ENCODE results near the gene UMODL1.

The UMODL1 gene

GRCh38 chr21:42097860-42098454, 26.8 kb downstream of the UMODL1 start:
- no peak for DNase-seq (ENCODE audit: low read depth in 2 of 2)

DNA sequence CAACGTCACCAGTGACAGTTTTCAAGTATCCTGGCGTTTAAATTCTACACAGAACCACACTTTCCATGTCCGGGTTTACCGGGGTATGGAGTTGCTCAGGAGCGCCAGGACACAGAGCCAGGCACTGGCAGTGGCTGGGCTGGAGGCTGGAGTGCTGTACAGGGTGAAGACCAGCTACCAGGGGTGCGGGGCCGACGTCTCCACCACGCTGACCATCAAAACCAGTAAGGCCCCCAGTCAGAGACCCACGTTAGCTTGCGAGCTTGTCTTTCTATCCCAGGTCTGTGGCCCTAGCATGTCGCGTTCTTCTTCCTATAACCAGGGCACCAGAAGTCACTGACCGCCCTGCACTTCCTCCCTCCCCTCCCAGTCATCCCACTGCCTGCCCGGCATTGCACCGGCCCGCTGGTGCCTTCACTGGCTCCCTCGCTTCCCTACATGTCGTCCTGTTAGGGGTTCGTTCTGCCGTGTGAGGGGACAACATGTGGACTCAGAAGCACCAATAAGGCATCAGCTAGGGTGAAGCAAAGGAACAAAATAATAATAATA, 27.9 kb downstream of the UMODL1 start:
- no peak for DNase-seq (ENCODE audit: low read depth in 2 of 2)

DNA sequence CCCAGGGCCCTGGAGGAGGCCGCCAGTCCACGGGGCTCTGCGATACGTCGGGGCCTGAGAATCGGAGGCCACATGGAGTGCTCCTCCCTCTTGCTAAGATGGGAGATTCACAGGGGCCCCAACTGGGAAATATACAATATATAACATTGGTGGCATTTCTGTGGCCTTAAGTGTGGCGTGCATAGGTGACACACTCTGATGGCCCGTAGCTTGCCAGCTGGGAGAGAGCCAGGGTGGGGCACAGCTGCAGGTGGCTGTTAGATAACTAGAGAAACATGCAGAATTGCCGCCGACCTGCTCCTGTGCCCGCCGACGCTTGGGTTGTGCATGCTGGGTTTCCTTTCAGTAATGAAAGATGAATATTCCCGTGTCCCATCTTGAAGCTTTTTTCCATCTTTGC, 30.1 kb downstream of the UMODL1 start:
- DNase-seq (ENCODE audit: low read depth in 2 of 2): no peak

DNA sequence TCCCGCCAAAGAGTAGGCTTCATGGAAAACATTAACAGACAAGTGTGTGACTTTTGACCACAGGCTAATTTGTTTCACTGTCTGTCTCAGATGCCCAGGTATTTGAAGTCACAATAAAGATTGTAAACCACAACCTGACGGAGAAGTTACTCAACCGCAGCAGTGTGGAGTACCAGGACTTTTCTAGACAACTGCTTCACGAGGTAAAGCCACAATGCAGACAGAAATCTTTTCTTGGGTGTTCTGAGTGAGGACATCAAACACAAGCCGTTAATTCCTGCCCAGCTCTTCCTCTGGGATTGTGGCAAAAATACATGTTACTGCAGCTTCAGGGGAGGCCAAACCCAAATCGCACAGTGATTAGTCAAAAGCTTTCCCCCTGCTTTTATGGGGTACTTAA, 31.0 kb downstream of the UMODL1 start:
- DNase-seq (ENCODE audit: low read depth in 2 of 2): no peak

GRCh38 chr21:42102526-42102925, 31.4 kb downstream of the UMODL1 start:
- no peak for DNase-seq (ENCODE audit: low read depth in 2 of 2)

DNA sequence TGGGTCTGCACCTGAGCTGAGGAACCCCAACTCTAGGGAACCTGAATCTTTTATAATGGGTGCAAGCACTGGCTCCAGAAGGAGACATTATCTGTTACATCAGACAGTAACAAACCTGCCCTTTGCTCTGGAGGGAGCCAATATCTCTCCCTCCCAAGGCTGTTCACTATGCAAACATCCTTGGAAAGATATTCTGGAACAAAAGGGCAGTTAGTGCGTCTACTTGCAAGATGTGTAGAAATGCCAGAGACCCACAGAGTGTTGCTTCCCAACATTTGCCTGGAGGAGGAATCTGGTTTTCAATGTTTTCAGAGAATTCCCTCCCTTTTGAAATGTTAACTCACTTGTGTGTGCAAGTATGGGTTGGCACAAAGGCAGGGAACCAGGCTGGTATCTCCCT, 31.9 kb downstream of the UMODL1 start:
- no peak for DNase-seq (ENCODE audit: low read depth in 2 of 2)

- no peak for DNase-seq (ENCODE audit: low read depth in 2 of 2)
These were observed 32.7 kb downstream of the UMODL1 start for GRCh38 chr21:42103843-42104242.

GRCh38 chr21:42105476-42106315, 34.6 kb downstream of the UMODL1 start:
- no peak for DNase-seq (ENCODE audit: low read depth in 2 of 2)

DNA sequence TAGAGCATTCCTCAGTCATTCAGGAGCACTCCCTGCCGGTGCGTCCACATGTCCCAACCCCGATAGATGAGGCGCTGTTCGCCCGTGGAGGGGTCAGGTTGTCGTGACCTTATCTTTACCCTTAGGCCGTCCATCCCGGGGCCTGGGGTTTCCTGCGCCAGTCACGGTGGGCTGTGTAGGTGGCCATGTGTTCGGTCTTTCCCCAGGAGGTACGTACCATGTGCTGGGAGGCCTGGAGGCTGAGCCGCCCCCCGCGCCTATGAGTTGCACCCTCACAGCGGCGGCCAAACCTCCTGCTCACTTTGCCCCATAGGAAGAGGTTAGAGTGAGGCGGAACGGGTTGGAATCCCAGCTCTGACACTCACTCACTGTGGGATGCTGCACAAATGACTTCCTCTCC, 35.3 kb downstream of the UMODL1 start:
- DNase-seq (ENCODE audit: low read depth in 2 of 2): no peak

- DNase-seq (ENCODE audit: low read depth in 2 of 2): no peak
These were observed 36.2 kb downstream of the UMODL1 start for GRCh38 chr21:42107177-42107880.

- peak; percentile 35 to 45 for DNase-seq (ENCODE audit: low read depth in 2 of 2)
These were observed 36.9 kb downstream of the UMODL1 start for GRCh38 chr21:42107881-42108553.

- DNase-seq (ENCODE audit: low read depth in 2 of 2): no peak
These were observed 37.6 kb downstream of the UMODL1 start for GRCh38 chr21:42108554-42109340.

GRCh38 chr21:42109473-42109872, 38.4 kb downstream of the UMODL1 start:
- DNase-seq (ENCODE audit: low read depth in 2 of 2): no peak

GRCh38 chr21:42109873-42110525, 38.9 kb downstream of the UMODL1 start:
- DNase-seq (ENCODE audit: low read depth in 2 of 2): no peak

- DNase-seq (ENCODE audit: low read depth in 2 of 2): no peak
These were observed 39.8 kb downstream of the UMODL1 start for GRCh38 chr21:42110691-42111469.

GRCh38 chr21:42111470-42111743, 40.3 kb downstream of the UMODL1 start:
- no peak for DNase-seq (ENCODE audit: low read depth in 2 of 2)

DNA sequence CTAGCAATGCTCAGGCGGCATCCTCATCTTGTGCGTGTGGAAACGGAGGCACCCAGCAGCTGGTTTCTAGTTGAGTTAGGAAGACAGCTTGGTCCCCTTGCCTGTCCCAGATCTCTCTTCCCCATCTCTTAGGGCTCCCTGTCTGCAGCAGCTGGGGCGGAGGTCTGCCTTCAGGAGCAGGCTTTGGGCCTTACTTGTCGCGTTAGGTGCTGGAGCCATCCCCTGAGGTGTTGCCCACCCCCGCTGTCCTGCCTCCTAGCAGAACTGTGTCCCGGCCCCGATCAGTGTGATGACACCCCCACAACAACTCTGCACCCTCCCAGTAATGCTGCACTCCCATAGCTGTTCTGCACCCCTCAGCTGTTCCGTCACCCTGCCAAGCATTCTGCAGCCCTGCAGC, 40.7 kb downstream of the UMODL1 start:
- DNase-seq (ENCODE audit: low read depth in 2 of 2): no peak

DNA sequence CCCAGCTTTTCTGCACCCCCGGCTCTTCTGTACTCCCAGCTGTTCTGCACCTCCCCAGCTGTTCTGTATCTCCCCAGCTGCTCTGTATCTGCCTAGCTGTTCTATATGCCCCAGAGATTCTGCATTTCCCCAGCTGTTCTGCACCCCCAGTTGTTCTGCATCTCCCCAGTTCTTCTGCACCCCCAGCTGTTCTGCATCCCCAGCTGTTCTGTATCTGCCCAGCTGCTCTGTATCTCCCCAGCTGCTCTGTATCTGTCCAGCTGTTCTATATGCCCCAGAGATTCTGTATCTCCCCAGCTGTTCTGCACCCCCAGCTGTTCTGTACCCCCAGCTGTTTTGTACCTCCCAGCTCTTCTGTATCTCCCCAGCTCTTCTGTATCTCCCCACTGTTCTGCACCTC, 41.1 kb downstream of the UMODL1 start:
- no peak for DNase-seq (ENCODE audit: low read depth in 2 of 2)

DNA sequence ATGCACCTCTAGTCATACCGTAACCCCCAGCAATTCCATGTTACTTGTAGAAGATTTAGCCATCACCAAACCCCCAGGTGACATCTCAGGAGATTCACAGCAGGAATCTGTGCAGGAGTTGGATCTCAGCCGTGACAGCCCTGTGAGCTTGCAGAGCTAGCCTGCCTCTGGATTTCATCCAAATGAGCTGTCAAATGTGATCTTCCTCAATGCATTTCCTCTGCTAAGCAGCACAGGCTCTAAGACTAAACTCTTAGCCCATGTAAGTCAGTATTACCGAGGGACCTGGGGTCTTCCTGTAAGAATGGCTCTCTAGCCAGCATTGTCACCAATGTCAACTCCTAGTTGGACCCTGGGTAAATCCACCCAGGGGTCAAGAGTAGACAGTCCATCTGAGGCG, 41.7 kb downstream of the UMODL1 start:
- no peak for DNase-seq (ENCODE audit: low read depth in 2 of 2)

DNA sequence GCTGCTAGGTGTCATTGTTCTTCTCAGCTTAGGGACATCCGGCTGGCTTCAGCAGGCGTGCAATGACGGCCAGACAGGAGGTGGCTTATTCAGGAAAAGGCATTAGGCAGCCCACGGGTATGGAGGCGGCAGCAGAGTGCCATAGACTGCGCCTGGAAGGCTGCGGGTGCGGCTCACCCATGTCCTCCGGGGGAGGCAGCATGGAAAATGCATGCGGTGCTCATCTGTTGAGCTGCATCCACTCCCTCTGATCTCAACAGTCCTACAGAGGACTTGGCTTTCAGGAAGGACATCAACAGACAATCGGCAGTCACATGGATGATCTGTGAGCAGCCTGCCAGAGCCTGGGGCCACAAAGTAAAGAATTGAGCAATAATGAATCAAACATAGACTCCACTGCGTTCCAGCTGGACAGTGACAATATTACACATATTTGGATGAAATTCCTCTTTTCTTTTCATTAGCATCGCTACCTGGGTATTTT, 42.9 kb downstream of the UMODL1 start:
- DNase-seq (ENCODE audit: low read depth in 2 of 2): no peak

Data from stimulated activated CD8-positive, alpha-beta memory T cell treated with anti-CD3 and anti-CD28 coated beads, Interleukin-2, amount 100 ng/mL, for 1 hour (primary cell).